NT2/D1 (cell line): ENCODE measurements around the gene TUBB4B.
A peak's percentile ranks its signal among the peaks of the same experiment; 100 is the strongest.

ENCODE experiments used
- DNase-seq: peaks from one replicate; pipeline ENCODE4 v3.0.0-alpha.2; 2011; ENCODE audit warnings: low read depth, low spot score
- H3K27me3 ChIP-seq: 2 replicates; pipeline ENCODE4 v1.6.0; 2011; ENCODE audit warnings: mild to moderate bottlenecking; ENCODE audit not compliant: insufficient read length, insufficient read depth
- H3K36me3 ChIP-seq: 2 replicates; pipeline ENCODE4 v1.6.1; 2011; ENCODE audit warnings: mild to moderate bottlenecking, low read length, mixed read lengths; ENCODE audit not compliant: insufficient read depth, insufficient read length
- H3K4me1 ChIP-seq: 2 replicates; pipeline ENCODE4 v1.5.1; 2011; ENCODE audit not compliant: insufficient read depth, insufficient read length
- H3K4me3 ChIP-seq: 2 replicates; pipeline ENCODE4 v1.5.1; 2011; ENCODE audit warnings: low read depth; ENCODE audit not compliant: insufficient read length
- H3K9ac ChIP-seq: 2 replicates; pipeline ENCODE4 v1.6.0; 2011; ENCODE audit warnings: low read depth; ENCODE audit not compliant: insufficient read length
- H3K9me3 ChIP-seq: 2 replicates; pipeline ENCODE4 v1.5.1; 2011; ENCODE audit warnings: mild to moderate bottlenecking, low read length; ENCODE audit not compliant: insufficient read depth
- SUZ12 ChIP-seq: IDR thresholded peaks from 2 replicates; pipeline ENCODE4 v1.6.1; 2011; ENCODE audit not compliant: insufficient read length, insufficient read depth; ENCODE audit errors: extremely low read depth
- YY1 ChIP-seq: IDR thresholded peaks from 2 replicates; pipeline ENCODE4 v1.6.1; 2011; ENCODE audit not compliant: insufficient read length, insufficient read depth
- ZNF274 ChIP-seq: IDR thresholded peaks from 2 replicates; pipeline ENCODE4 v1.6.1; 2011; ENCODE audit warnings: mild to moderate bottlenecking, low read depth, low read length

The TUBB4B gene

GRCh38 chr9:137213160-137214060 is 27.7 kb upstream of the TUBB4B start:
- Histone ChIP-seq H3K36me3 (peaks cover 97% of the 10 kb centered on the region), H3K4me1 (peaks cover 9% of the 10 kb centered on the region)

GRCh38 chr9:137214620-137215019 is 26.5 kb upstream of the TUBB4B start:
- no peak overlapping the region for H3K4me3 ChIP-seq
- no peaks in the 10 kb centered on the region for H3K9me3 ChIP-seq
- peaks cover 94% of the 10 kb centered on the region for H3K36me3 ChIP-seq
- no peak for TF ChIP-seq SUZ12
- TF ChIP-seq ZNF274: no peak
- TF ChIP-seq YY1: no peak
- DNase-seq: no peak
- peaks cover 18% of the 10 kb centered on the region for H3K4me1 ChIP-seq
- no peaks in the 10 kb centered on the region for H3K27me3 ChIP-seq
- H3K9ac ChIP-seq: no peak overlapping the region

More at GRCh38 chr9:137213160-137214060, 27.7 kb upstream of the TUBB4B start:
- no peak for DNase-seq
- Histone ChIP-seq H3K9me3 (no peaks in the 10 kb centered on the region), H3K27me3 (no peaks in the 10 kb centered on the region), H3K4me3 (no peak overlapping the region), H3K9ac (no peak overlapping the region)
- TF ChIP-seq SUZ12 (no peak), YY1 (no peak), ZNF274 (no peak)

- no peak for TF ChIP-seq SUZ12
- DNase-seq: no peak
- peaks cover 89% of the 10 kb centered on the region for H3K36me3 ChIP-seq
- H3K27me3 ChIP-seq: no peaks in the 10 kb centered on the region
- peaks cover 19% of the 10 kb centered on the region for H3K4me1 ChIP-seq
- no peak overlapping the region for H3K9ac ChIP-seq
- no peak overlapping the region for H3K4me3 ChIP-seq
- H3K9me3 ChIP-seq: no peaks in the 10 kb centered on the region
Observed at GRCh38 chr9:137215196-137215986, 25.7 kb upstream of the TUBB4B start.

- Histone ChIP-seq H3K4me1 (peaks cover 21% of the 10 kb centered on the region), H3K9me3 (no peaks in the 10 kb centered on the region), H3K4me3 (no peak overlapping the region), H3K27me3 (no peaks in the 10 kb centered on the region), H3K9ac (no peak overlapping the region), H3K36me3 (peaks cover 82% of the 10 kb centered on the region)
- TF ChIP-seq ZNF274 (no peak), SUZ12 (no peak), YY1 (no peak)
- no peak for DNase-seq
Observed at GRCh38 chr9:137216188-137216965, 24.7 kb upstream of the TUBB4B start.

GRCh38 chr9:137217276-137218211 is 23.5 kb upstream of the TUBB4B start:
- Histone ChIP-seq H3K4me3 (no peak overlapping the region), H3K9me3 (no peaks in the 10 kb centered on the region), H3K4me1 (peaks cover 17% of the 10 kb centered on the region), H3K9ac (peak overlapping the region; percentile 21), H3K27me3 (peaks cover 7% of the 10 kb centered on the region), H3K36me3 (peaks cover 71% of the 10 kb centered on the region)
- DNase-seq: no peak
- TF ChIP-seq YY1: no peak
- no peak for TF ChIP-seq ZNF274
- TF ChIP-seq SUZ12: no peak

GRCh38 chr9:137218212-137218753 is 22.8 kb upstream of the TUBB4B start:
- TF ChIP-seq ZNF274 (no peak), YY1 (no peak), SUZ12 (no peak)
- Histone ChIP-seq H3K4me3 (no peak overlapping the region), H3K4me1 (peaks cover 21% of the 10 kb centered on the region), H3K9ac (no peak overlapping the region), H3K9me3 (no peaks in the 10 kb centered on the region), H3K36me3 (peaks cover 63% of the 10 kb centered on the region), H3K27me3 (peaks cover 13% of the 10 kb centered on the region)
- DNase-seq: no peak
